Measurements from ENCODE around the gene SCYL1.

SCYL1 gene

GRCh38 chr11:65492637-65493366 lies 32.1 kb upstream of the SCYL1 start:
- DNase-seq (ENCODE audit: extremely low read depth in 1 of 2, low read depth in 1 of 2), result no peak

GRCh38 chr11:65493367-65494176 lies 31.3 kb upstream of the SCYL1 start:
- no peak for DNase-seq (ENCODE audit: extremely low read depth in 1 of 2, low read depth in 1 of 2)

GRCh38 chr11:65496304-65497140 lies 28.4 kb upstream of the SCYL1 start:
- DNase-seq (ENCODE audit: extremely low read depth in 1 of 2, low read depth in 1 of 2), result no peak

GRCh38 chr11:65497141-65498041 lies 27.5 kb upstream of the SCYL1 start:
- DNase-seq (ENCODE audit: extremely low read depth in 1 of 2, low read depth in 1 of 2), result peak; percentile 98 to 100

GRCh38 chr11:65498042-65498726 lies 26.7 kb upstream of the SCYL1 start:
- peak in 1 of 2 donors; percentile 54 for DNase-seq (ENCODE audit: extremely low read depth in 1 of 2, low read depth in 1 of 2)

- DNase-seq (ENCODE audit: extremely low read depth in 1 of 2, low read depth in 1 of 2), result no peak
These were observed 26.2 kb upstream of the SCYL1 start for GRCh38 chr11:65498727-65498976.

GRCh38 chr11:65498977-65499712 lies 25.7 kb upstream of the SCYL1 start, which contains the start of gene MALAT1:
Gene MALAT1, plus strand, starts transcription at chr11:65499045.
- DNase-seq (ENCODE audit: extremely low read depth in 1 of 2, low read depth in 1 of 2), result peak; percentile 75 to 86

- DNase-seq (ENCODE audit: extremely low read depth in 1 of 2, low read depth in 1 of 2), result no peak
These were observed 25.0 kb upstream of the SCYL1 start for GRCh38 chr11:65499713-65500386.

GRCh38 chr11:65500387-65501185 lies 24.3 kb upstream of the SCYL1 start:
- DNase-seq (ENCODE audit: extremely low read depth in 1 of 2, low read depth in 1 of 2), result no peak

GRCh38 chr11:65501186-65501471 lies 23.8 kb upstream of the SCYL1 start:
- no peak for DNase-seq (ENCODE audit: extremely low read depth in 1 of 2, low read depth in 1 of 2)

GRCh38 chr11:65501472-65502273 lies 23.2 kb upstream of the SCYL1 start:
- DNase-seq (ENCODE audit: extremely low read depth in 1 of 2, low read depth in 1 of 2), result no peak

- DNase-seq (ENCODE audit: extremely low read depth in 1 of 2, low read depth in 1 of 2), result no peak
These were observed 22.7 kb upstream of the SCYL1 start for GRCh38 chr11:65502274-65502554.

GRCh38 chr11:65502555-65503367 lies 22.1 kb upstream of the SCYL1 start:
- no peak for DNase-seq (ENCODE audit: extremely low read depth in 1 of 2, low read depth in 1 of 2)

- no peak for DNase-seq (ENCODE audit: extremely low read depth in 1 of 2, low read depth in 1 of 2)
These were observed 21.4 kb upstream of the SCYL1 start for GRCh38 chr11:65503368-65503948.

- no peak for DNase-seq (ENCODE audit: extremely low read depth in 1 of 2, low read depth in 1 of 2)
These were observed 20.8 kb upstream of the SCYL1 start for GRCh38 chr11:65503949-65504673.
